Cardiac muscle cell (in vitro differentiated cells and primary cell): ENCODE data around the gene FAM98A. TPM values are rescaled to one million over a fixed set of nuclear protein-coding genes. Genes with fewer than 3 reads are reported as not detected.

Source experiments
- DNase-seq, 2 donors: peaks; one replicate each; pipeline versions ENCODE4 v3.0.0 to v3.0.0-alpha.2; 2010 to 2017; ENCODE audit warnings: low read depth in 1 of 2, low spot score in 1 of 2
- H3K27ac ChIP-seq: fragments of 200-600 bp; sonication (generic); 2 replicates; pipeline ENCODE4 v1.5.1; 2016
- H3K27me3 ChIP-seq: fragments of 200-600 bp; sonication (generic); 2 replicates; pipeline ENCODE4 v1.6.0; 2016; ENCODE audit warnings: control low read depth
- H3K36me3 ChIP-seq: fragments of 200-600 bp; sonication (generic); 2 replicates; pipeline ENCODE4 v1.5.1; 2016; ENCODE audit warnings: control low read depth
- H3K4me1 ChIP-seq: fragments of 200-600 bp; sonication (generic); 2 replicates; pipeline ENCODE4 v1.8.1; 2017; ENCODE audit warnings: low read depth, mild to moderate bottlenecking, mixed run types
- H3K4me3 ChIP-seq: fragments of 200-600 bp; sonication (generic); 2 replicates; pipeline ENCODE4 v1.5.1; 2016; ENCODE audit warnings: mild to moderate bottlenecking
- H3K9me3 ChIP-seq: fragments of 200-600 bp; sonication (generic); 2 replicates; pipeline ENCODE4 v1.5.1; 2017; ENCODE audit warnings: low read depth, mild to moderate bottlenecking, control low read depth
- CTCF ChIP-seq: IDR thresholded peaks from 2 replicates; pipeline ENCODE4 v1.5.1; 2012; ENCODE audit warnings: low read depth, mild to moderate bottlenecking, low read length
- polyA plus RNA-seq: library from polyadenylated mRNA; unstranded; fragments of >200 nt; fragmentation: Nextera tagmentation; extraction: Ambion mirVana; gene quantifications from 2 replicates; pipeline ENCODE4 v1.2.1, GENCODE V29; 2016
- total RNA-seq: library from RNA; depleted of rRNA; stranded (reverse); fragments of >200 nt; gene quantifications from 2 replicates; pipeline ENCODE4 v1.2.3, GENCODE V29; 2016

FAM98A gene
- total and polyA plus RNA-seq, 2 experiments from 2014 or later: 32.6 to 40.8 TPM

- no peak for TF ChIP-seq CTCF
- DNase-seq: no peak
- no peak overlapping the region for H3K27ac ChIP-seq
- H3K4me1 ChIP-seq: no peaks in the 10 kb centered on the region
- no peaks in the 10 kb centered on the region for H3K27me3 ChIP-seq
- no peak overlapping the region for H3K4me3 ChIP-seq
- no peaks in the 10 kb centered on the region for H3K36me3 ChIP-seq
- no peaks in the 10 kb centered on the region for H3K9me3 ChIP-seq
Observed at GRCh38 chr2:33606622-33607021, 7.5 kb upstream of the FAM98A start.

GRCh38 chr2:33606100-33606499 is 7.0 kb upstream of the FAM98A start:
- Histone ChIP-seq H3K27ac (no peak overlapping the region), H3K4me1 (no peaks in the 10 kb centered on the region), H3K36me3 (no peaks in the 10 kb centered on the region), H3K9me3 (no peaks in the 10 kb centered on the region), H3K4me3 (no peak overlapping the region), H3K27me3 (no peaks in the 10 kb centered on the region)
- no peak for DNase-seq
- no peak for TF ChIP-seq CTCF

GRCh38 chr2:33605056-33605455 is 6.0 kb upstream of the FAM98A start:
- DNase-seq: no peak
- H3K9me3 ChIP-seq: no peaks in the 10 kb centered on the region
- no peak overlapping the region for H3K4me3 ChIP-seq
- peak overlapping the region; percentile 8 for H3K27ac ChIP-seq
- TF ChIP-seq CTCF: no peak
- no peaks in the 10 kb centered on the region for H3K36me3 ChIP-seq
- H3K4me1 ChIP-seq: no peaks in the 10 kb centered on the region
- H3K27me3 ChIP-seq: no peaks in the 10 kb centered on the region

- H3K27ac ChIP-seq: no peak overlapping the region
- H3K9me3 ChIP-seq: no peaks in the 10 kb centered on the region
- no peak for DNase-seq
- no peak for TF ChIP-seq CTCF
- H3K4me1 ChIP-seq: no peaks in the 10 kb centered on the region
- H3K4me3 ChIP-seq: no peak overlapping the region
- no peaks in the 10 kb centered on the region for H3K36me3 ChIP-seq
- no peaks in the 10 kb centered on the region for H3K27me3 ChIP-seq
Observed at GRCh38 chr2:33603416-33603815, 4.3 kb upstream of the FAM98A start.

GRCh38 chr2:33602201-33602830 is 3.2 kb upstream of the FAM98A start:
- no peak overlapping the region for H3K27ac ChIP-seq
- H3K27me3 ChIP-seq: no peaks in the 10 kb centered on the region
- H3K9me3 ChIP-seq: no peaks in the 10 kb centered on the region
- DNase-seq: no peak
- TF ChIP-seq CTCF: no peak
- no peak overlapping the region for H3K4me3 ChIP-seq
- no peaks in the 10 kb centered on the region for H3K36me3 ChIP-seq
- peaks cover 9% of the 10 kb centered on the region for H3K4me1 ChIP-seq

GRCh38 chr2:33599943-33600192 is 769 bp upstream of the FAM98A start:
- H3K36me3 ChIP-seq: no peaks in the 10 kb centered on the region
- H3K4me3 ChIP-seq: peak overlapping the region; percentile 51
- no peak for TF ChIP-seq CTCF
- DNase-seq: no peak
- H3K9me3 ChIP-seq: no peaks in the 10 kb centered on the region
- peaks cover 10% of the 10 kb centered on the region for H3K4me1 ChIP-seq
- H3K27me3 ChIP-seq: no peaks in the 10 kb centered on the region
- H3K27ac ChIP-seq: no peak overlapping the region
